ENCODE results near the gene RIN1.

The RIN1 gene

DNA sequence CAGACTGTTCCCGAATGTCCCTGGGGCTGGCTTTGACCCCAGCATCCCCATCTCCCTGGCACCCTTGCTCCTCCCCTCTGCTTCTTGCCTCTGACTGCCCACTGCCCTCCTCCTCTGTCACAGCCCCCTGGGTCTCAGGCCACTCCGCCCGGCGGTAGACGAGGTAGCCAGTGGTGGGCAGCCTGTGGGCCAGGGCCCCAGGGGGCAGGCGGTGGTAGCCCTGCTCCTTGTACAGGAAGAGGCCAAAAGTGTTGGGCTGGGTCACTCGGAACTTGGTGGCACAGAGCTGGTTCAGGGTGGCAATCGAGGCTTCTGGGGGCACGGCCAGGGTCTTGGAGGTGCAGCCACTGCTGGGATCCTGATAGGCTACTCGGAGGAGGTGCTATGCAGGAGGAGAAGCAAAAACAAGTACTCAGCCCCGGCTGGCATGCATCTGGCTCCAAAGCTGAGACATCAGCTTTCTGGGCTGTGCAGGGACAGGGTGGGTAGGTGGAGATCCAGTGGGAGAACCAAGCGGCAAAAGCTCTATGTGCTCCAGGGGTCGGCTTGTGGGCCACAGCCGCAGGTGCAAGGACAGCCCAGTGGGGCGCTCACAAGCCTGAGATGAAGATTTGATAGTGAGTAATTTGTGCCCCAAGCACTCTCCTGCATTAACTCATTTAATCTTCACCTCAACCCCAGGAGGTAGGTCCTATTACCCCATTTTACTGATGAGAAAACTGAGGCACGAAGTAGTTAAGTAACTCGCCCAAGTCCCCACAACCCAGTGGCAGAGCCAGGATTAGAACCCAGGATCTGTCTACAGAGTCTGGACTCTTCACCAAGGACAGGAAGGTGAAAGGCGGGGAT lies 3.6 kb downstream of the RIN1 start:
- Histone ChIP-seq H3K4me1 (ENCODE audit: insufficient read depth, low read length, poor library complexity, severe bottlenecking) (peaks cover 16% of the 10 kb centered on the region), H3K9me3 (ENCODE audit: insufficient read depth, low read depth, low read length) (no peaks in the 10 kb centered on the region)
- TF ChIP-seq, protein P1, sequence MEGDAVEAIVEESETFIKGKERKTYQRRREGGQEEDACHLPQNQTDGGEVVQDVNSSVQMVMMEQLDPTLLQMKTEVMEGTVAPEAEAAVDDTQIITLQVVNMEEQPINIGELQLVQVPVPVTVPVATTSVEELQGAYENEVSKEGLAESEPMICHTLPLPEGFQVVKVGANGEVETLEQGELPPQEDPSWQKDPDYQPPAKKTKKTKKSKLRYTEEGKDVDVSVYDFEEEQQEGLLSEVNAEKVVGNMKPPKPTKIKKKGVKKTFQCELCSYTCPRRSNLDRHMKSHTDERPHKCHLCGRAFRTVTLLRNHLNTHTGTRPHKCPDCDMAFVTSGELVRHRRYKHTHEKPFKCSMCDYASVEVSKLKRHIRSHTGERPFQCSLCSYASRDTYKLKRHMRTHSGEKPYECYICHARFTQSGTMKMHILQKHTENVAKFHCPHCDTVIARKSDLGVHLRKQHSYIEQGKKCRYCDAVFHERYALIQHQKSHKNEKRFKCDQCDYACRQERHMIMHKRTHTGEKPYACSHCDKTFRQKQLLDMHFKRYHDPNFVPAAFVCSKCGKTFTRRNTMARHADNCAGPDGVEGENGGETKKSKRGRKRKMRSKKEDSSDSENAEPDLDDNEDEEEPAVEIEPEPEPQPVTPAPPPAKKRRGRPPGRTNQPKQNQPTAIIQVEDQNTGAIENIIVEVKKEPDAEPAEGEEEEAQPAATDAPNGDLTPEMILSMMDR (conservative IDR thresholded peaks at IDR 0.05; ENCODE audit: low read length) = no peak
- no peak for TF ChIP-seq EZH2phosphoT487 (IDR thresholded peaks at IDR 0.05; ENCODE audit: borderline replicate concordance)

DNA sequence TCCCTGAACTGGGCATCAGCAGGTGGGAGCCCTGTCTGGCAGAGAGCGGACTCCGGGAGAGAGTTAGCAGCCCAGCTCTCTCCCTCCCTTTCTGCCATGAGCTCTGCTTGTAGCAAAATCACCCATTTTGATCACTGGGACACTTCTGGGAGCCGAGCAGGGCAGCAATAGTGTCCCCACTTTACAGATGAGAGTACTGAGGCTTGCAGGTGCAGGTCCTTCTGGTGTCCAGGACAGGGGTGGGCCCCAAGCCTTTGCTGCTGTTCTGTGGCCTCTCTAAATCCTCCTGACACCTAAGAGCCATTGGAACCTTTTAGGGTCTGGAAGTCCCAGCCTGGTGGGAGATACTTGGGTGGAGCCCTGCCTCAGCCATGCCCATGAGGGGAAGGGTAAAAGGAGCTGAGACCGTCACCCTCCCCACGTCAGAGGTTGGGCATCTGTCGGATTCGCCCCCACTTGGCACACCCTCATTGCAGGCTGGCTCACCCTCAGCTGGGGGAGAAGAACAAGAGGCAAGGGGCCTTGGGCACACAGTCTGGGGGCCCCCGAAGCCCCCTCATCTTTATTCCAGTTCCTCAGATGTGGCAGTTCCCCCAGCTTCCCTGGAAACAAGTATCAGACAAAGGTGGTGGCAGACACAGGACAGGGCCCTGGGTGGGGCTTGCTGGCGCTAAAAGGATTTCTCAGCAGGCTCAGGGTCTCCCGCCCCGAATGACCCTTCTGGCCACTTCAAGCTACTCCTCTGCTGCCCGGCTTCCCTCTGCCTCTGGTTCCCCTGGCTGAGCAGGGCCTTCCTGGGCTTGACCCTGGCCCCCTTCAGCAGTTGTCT lies 4.5 kb downstream of the RIN1 start:
- no peaks in the 10 kb centered on the region for H4K20me1 ChIP-seq (ENCODE audit: insufficient read depth, low read length, poor library complexity, severe bottlenecking)
- H3F3A ChIP-seq (ENCODE audit: low read depth) = no peaks in the 10 kb centered on the region
- H3K4me2 ChIP-seq (ENCODE audit: low read depth, low read length, poor library complexity, severe bottlenecking) = no peak overlapping the region
- H3K36me3 ChIP-seq (ENCODE audit: insufficient read depth, low read length) = peaks cover under 1% of the 10 kb centered on the region; the same call in 1 of the 2 replicates
- no peaks in the 10 kb centered on the region for H3K79me2 ChIP-seq (ENCODE audit: insufficient read depth, low read length)
- no peak overlapping the region for H2AFZ ChIP-seq (ENCODE audit: low read length)
- H3K9ac ChIP-seq (ENCODE audit: low read depth, low read length, poor library complexity, severe bottlenecking) = no peak overlapping the region
- peaks cover 19% of the 10 kb centered on the region for H3K4me1 ChIP-seq (ENCODE audit: insufficient read depth, low read length, poor library complexity, severe bottlenecking)
- TF ChIP-seq EZH2phosphoT487 (IDR thresholded peaks at IDR 0.05; ENCODE audit: borderline replicate concordance) = no peak
- TF ChIP-seq, protein P1 (conservative IDR thresholded peaks at IDR 0.05; ENCODE audit: low read length) = no peak
- H3K9me3 ChIP-seq (ENCODE audit: insufficient read depth, low read depth, low read length) = no peaks in the 10 kb centered on the region
- no peaks in the 10 kb centered on the region for H3K9me2 ChIP-seq (replicated peaks; ENCODE audit: low read depth, low read length)
- H3K4me3 ChIP-seq (ENCODE audit: low read length, poor library complexity, severe bottlenecking) = no peak overlapping the region
- no peaks in the 10 kb centered on the region for H3K27me3 ChIP-seq (ENCODE audit: insufficient read depth, low read length, poor library complexity, severe bottlenecking)

More for the DNA sequence above, 3.6 kb downstream of the RIN1 start:
- no peaks in the 10 kb centered on the region for H3K9me2 ChIP-seq (replicated peaks; ENCODE audit: low read depth, low read length)
- no peaks in the 10 kb centered on the region for H3K27me3 ChIP-seq (ENCODE audit: insufficient read depth, low read length, poor library complexity, severe bottlenecking)
- H3K36me3 ChIP-seq (ENCODE audit: insufficient read depth, low read length) = peaks cover 9% of the 10 kb centered on the region; the same call in 1 of the 2 replicates
- H4K20me1 ChIP-seq (ENCODE audit: insufficient read depth, low read length, poor library complexity, severe bottlenecking) = no peaks in the 10 kb centered on the region
- H3K4me2 ChIP-seq (ENCODE audit: low read depth, low read length, poor library complexity, severe bottlenecking) = no peak overlapping the region
- H2AFZ ChIP-seq (ENCODE audit: low read length) = no peak overlapping the region
- H3K9ac ChIP-seq (ENCODE audit: low read depth, low read length, poor library complexity, severe bottlenecking) = no peak overlapping the region
- no peaks in the 10 kb centered on the region for H3K79me2 ChIP-seq (ENCODE audit: insufficient read depth, low read length)
- H3F3A ChIP-seq (ENCODE audit: low read depth) = no peaks in the 10 kb centered on the region
- H3K4me3 ChIP-seq (ENCODE audit: low read length, poor library complexity, severe bottlenecking) = no peak overlapping the region

DNA sequence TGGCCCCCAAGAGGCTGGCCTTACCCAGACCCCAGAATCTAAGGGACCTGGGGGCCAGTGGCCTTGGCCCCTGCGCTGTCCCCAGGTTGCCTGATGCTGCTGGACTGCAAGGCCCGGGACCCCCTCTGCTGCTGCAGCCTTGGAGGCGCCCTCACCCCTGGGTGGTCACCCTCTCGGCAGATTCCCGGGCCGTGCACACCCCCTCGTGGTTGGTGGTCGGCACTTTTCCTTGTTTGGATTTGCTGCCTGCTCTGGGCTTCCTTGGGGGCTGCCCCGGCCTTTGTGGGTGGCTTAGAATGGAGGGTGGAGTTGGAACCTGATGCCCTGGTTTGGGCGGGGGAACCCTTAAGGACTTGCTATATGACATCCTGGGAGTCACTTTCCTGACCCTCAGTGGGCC lies 5.3 kb downstream of the RIN1 start:
- no peaks in the 10 kb centered on the region for H4K20me1 ChIP-seq (ENCODE audit: insufficient read depth, low read length, poor library complexity, severe bottlenecking)
- no peak overlapping the region for H3K9ac ChIP-seq (ENCODE audit: low read depth, low read length, poor library complexity, severe bottlenecking)
- no peak overlapping the region for H2AFZ ChIP-seq (ENCODE audit: low read length)
- H3K79me2 ChIP-seq (ENCODE audit: insufficient read depth, low read length) = no peaks in the 10 kb centered on the region
- H3K4me1 ChIP-seq (ENCODE audit: insufficient read depth, low read length, poor library complexity, severe bottlenecking) = peaks cover 20% of the 10 kb centered on the region
- no peaks in the 10 kb centered on the region for H3K9me3 ChIP-seq (ENCODE audit: insufficient read depth, low read depth, low read length)
- no peak overlapping the region for H3K4me3 ChIP-seq (ENCODE audit: low read length, poor library complexity, severe bottlenecking)
- H3F3A ChIP-seq (ENCODE audit: low read depth) = no peaks in the 10 kb centered on the region
- no peak overlapping the region for H3K4me2 ChIP-seq (ENCODE audit: low read depth, low read length, poor library complexity, severe bottlenecking)
- no peaks in the 10 kb centered on the region for H3K9me2 ChIP-seq (replicated peaks; ENCODE audit: low read depth, low read length)
- no peaks in the 10 kb centered on the region for H3K36me3 ChIP-seq (ENCODE audit: insufficient read depth, low read length)
- no peak for TF ChIP-seq EZH2phosphoT487 (IDR thresholded peaks at IDR 0.05; ENCODE audit: borderline replicate concordance)
- TF ChIP-seq, protein P1 (conservative IDR thresholded peaks at IDR 0.05; ENCODE audit: low read length) = no peak
- no peaks in the 10 kb centered on the region for H3K27me3 ChIP-seq (ENCODE audit: insufficient read depth, low read length, poor library complexity, severe bottlenecking)

Data from Loucy (cell line).